ENCODE data around the gene IGF1R. TPM values are rescaled to one million over a fixed set of nuclear protein-coding genes. Genes with fewer than 3 reads are reported as not detected.

Gene IGF1R
- total RNA-seq, 1 experiment from 2014 or later: 16.3 TPM

- no peak overlapping the region for H3K4me3 ChIP-seq (replicated peaks in 1 of 2; ENCODE audit: low read depth in 1 of 2, low read length in 2 of 2)
- ATAC-seq: no peak
- no peaks in the 10 kb centered on the region for H3K27me3 ChIP-seq (ENCODE audit: insufficient read depth, low read length)
- no peak for DNase-seq (ENCODE audit: low read depth, low spot score)
- no peaks in the 10 kb centered on the region for H3K9me3 ChIP-seq (ENCODE audit: control insufficient read depth in 1 of 2, insufficient read depth in 1 of 2, low read depth in 1 of 2, low read length in 2 of 2)
- H3K79me2 ChIP-seq (ENCODE audit: insufficient read depth, low read length): no peaks in the 10 kb centered on the region
- no peaks in the 10 kb centered on the region; a peak in 1 of 4 replicates for H3K36me3 ChIP-seq (ENCODE audit: control insufficient read depth in 1 of 2, insufficient read depth in 2 of 2, low read length in 2 of 2)
- TF ChIP-seq TCF7L2 (IDR thresholded peaks at IDR 0.05; ENCODE audit: borderline replicate concordance, extremely low read depth, insufficient read depth, insufficient read length) (no peak), CEBPB (IDR thresholded peaks at IDR 0.05; ENCODE audit: low read depth) (no peak), ZFX (IDR thresholded peaks at IDR 0.05) (no peak), EZH2phosphoT487 (IDR thresholded peaks at IDR 0.05; ENCODE audit: borderline replicate concordance) (no peak), RAD21 (IDR thresholded peaks at IDR 0.05; ENCODE audit: low read depth) (no peak), SIN3A (IDR thresholded peaks at IDR 0.05; ENCODE audit: low read depth) (no peak), JUND (IDR thresholded peaks at IDR 0.05) (no peak), POLR2AphosphoS5 (IDR thresholded peaks at IDR 0.05; ENCODE audit: low read depth, low read length) (no peak), ZNF274 (IDR thresholded peaks at IDR 0.05; ENCODE audit: low read depth, low read length) (no peak), EZH2 (IDR thresholded peaks at IDR 0.05) (no peak), POLR2A (IDR thresholded peaks at IDR 0.05; ENCODE audit: borderline replicate concordance, extremely low read depth, insufficient read depth, insufficient read length) (no peak), SP1 (IDR thresholded peaks at IDR 0.05; ENCODE audit: low read depth) (no peak)
- TF ChIP-seq, protein P1, sequence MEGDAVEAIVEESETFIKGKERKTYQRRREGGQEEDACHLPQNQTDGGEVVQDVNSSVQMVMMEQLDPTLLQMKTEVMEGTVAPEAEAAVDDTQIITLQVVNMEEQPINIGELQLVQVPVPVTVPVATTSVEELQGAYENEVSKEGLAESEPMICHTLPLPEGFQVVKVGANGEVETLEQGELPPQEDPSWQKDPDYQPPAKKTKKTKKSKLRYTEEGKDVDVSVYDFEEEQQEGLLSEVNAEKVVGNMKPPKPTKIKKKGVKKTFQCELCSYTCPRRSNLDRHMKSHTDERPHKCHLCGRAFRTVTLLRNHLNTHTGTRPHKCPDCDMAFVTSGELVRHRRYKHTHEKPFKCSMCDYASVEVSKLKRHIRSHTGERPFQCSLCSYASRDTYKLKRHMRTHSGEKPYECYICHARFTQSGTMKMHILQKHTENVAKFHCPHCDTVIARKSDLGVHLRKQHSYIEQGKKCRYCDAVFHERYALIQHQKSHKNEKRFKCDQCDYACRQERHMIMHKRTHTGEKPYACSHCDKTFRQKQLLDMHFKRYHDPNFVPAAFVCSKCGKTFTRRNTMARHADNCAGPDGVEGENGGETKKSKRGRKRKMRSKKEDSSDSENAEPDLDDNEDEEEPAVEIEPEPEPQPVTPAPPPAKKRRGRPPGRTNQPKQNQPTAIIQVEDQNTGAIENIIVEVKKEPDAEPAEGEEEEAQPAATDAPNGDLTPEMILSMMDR (IDR thresholded peaks at IDR 0.05 in 2 of 3, conservative IDR thresholded peaks at IDR 0.05 in 1 of 3; ENCODE audit: borderline replicate concordance in 1 of 3, insufficient read depth in 1 of 3, low read depth in 2 of 3, low read length in 2 of 3): no peak
- TF ChIP-seq, protein P2, sequence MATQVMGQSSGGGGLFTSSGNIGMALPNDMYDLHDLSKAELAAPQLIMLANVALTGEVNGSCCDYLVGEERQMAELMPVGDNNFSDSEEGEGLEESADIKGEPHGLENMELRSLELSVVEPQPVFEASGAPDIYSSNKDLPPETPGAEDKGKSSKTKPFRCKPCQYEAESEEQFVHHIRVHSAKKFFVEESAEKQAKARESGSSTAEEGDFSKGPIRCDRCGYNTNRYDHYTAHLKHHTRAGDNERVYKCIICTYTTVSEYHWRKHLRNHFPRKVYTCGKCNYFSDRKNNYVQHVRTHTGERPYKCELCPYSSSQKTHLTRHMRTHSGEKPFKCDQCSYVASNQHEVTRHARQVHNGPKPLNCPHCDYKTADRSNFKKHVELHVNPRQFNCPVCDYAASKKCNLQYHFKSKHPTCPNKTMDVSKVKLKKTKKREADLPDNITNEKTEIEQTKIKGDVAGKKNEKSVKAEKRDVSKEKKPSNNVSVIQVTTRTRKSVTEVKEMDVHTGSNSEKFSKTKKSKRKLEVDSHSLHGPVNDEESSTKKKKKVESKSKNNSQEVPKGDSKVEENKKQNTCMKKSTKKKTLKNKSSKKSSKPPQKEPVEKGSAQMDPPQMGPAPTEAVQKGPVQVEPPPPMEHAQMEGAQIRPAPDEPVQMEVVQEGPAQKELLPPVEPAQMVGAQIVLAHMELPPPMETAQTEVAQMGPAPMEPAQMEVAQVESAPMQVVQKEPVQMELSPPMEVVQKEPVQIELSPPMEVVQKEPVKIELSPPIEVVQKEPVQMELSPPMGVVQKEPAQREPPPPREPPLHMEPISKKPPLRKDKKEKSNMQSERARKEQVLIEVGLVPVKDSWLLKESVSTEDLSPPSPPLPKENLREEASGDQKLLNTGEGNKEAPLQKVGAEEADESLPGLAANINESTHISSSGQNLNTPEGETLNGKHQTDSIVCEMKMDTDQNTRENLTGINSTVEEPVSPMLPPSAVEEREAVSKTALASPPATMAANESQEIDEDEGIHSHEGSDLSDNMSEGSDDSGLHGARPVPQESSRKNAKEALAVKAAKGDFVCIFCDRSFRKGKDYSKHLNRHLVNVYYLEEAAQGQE (IDR thresholded peaks at IDR 0.05; ENCODE audit: low read depth): no peak
- TF ChIP-seq, protein P3, sequence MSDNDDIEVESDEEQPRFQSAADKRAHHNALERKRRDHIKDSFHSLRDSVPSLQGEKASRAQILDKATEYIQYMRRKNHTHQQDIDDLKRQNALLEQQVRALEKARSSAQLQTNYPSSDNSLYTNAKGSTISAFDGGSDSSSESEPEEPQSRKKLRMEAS (IDR thresholded peaks at IDR 0.05): no peak
- intact Hi-C loops (cut with micrococcal nuclease): loop anchor here (10.0 kb wide), 1 partner anchor 148 kb away; no protein-coding TSS in a partner anchor
- RAD21 ChIA-PET (ENCODE audit: low non-redundant PET in 1 of 2, low total read pairs in 2 of 2, uncharacterized antibody in 2 of 2, unreplicated experiment in 2 of 2): no interaction called here
- H3K4me2 ChIP-seq (ENCODE audit: low read length): no peak overlapping the region
- no peaks in the 10 kb centered on the region for H4K20me1 ChIP-seq (ENCODE audit: insufficient read depth)
- H2AFZ ChIP-seq (ENCODE audit: low read depth, low read length, poor library complexity, severe bottlenecking): no peak overlapping the region
- POLR2A ChIA-PET: no interaction called here
- H3K9me2 ChIP-seq (ENCODE audit: insufficient read depth): no peaks in the 10 kb centered on the region
- no TSS peak for BruUV-seq (replicated peaks)
- H3K4me1 ChIP-seq (ENCODE audit: control insufficient read depth in 1 of 2, insufficient read depth in 2 of 2, low read length in 2 of 2): peaks cover 0 to 11% of the 10 kb centered on the region in 2 experiments; a peak in 2 of 4 replicates
- H3K9ac ChIP-seq (ENCODE audit: low read length): no peak overlapping the region
- no peak overlapping the region for H3K27ac ChIP-seq (ENCODE audit: low read depth, low read length)
- CTCF ChIA-PET: no interaction called here
Observed at GRCh38 chr15:98906712-98907083, 258.4 kb downstream of the IGF1R start.
